ENCODE data around the gene IQGAP2.

Gene IQGAP2

GRCh38 chr5:76422742-76423141 is 19.7 kb downstream of the IQGAP2 start:
- 92% methylated on average over 2 of the region's 3 CpGs for WGBS
- H3K79me1 ChIP-seq (replicated peaks; ENCODE audit: low read length, poor library complexity, severe bottlenecking): no peaks in the 10 kb centered on the region
- H2BK120ac ChIP-seq (ENCODE audit: low read depth, low read length): no peak overlapping the region
- no peaks in the 10 kb centered on the region for H3K9me3 ChIP-seq (ENCODE audit: control insufficient read depth, low read length)
- no peak overlapping the region for H4K8ac ChIP-seq (ENCODE audit: low read length)
- no peak overlapping the region for H3K9ac ChIP-seq (ENCODE audit: low read length)
- no peak overlapping the region for H3K4me2 ChIP-seq (ENCODE audit: low read length, poor library complexity, severe bottlenecking)
- H3K23ac ChIP-seq (ENCODE audit: low read length in 2 of 2): no peak overlapping the region
- H3K14ac ChIP-seq (ENCODE audit: low read length in 2 of 2): no peak overlapping the region
- H2AK5ac ChIP-seq (ENCODE audit: low read length, severe bottlenecking): no peak overlapping the region
- H2BK5ac ChIP-seq (ENCODE audit: low read depth, low read length, poor library complexity, severe bottlenecking): no peak overlapping the region
- no peak overlapping the region for H3K27ac ChIP-seq (ENCODE audit: low read length, poor library complexity, severe bottlenecking)
- no peak overlapping the region for H3K18ac ChIP-seq (ENCODE audit: low read depth in 1 of 2, low read length in 2 of 2)
- H3K27me3 ChIP-seq (ENCODE audit: control insufficient read depth in 1 of 2, insufficient read depth in 1 of 2, low read length in 2 of 2): peaks cover 22 to 25% of the 10 kb centered on the region in 2 experiments
- no peak overlapping the region for H4K91ac ChIP-seq (ENCODE audit: low read length)
- no peak overlapping the region for H3K4ac ChIP-seq (ENCODE audit: low read depth in 1 of 2, low read length in 2 of 2)
- no peaks in the 10 kb centered on the region for H3K4me1 ChIP-seq (ENCODE audit: control insufficient read depth, insufficient read depth, low read depth, low read length)
- no peak overlapping the region for H2BK12ac ChIP-seq (ENCODE audit: low read length in 2 of 2)
- H3K36me3 ChIP-seq (ENCODE audit: control insufficient read depth in 1 of 2, insufficient read depth in 2 of 2, low read depth in 1 of 2, low read length in 2 of 2): no peaks in the 10 kb centered on the region
- H2BK15ac ChIP-seq (ENCODE audit: low read depth, poor library complexity, severe bottlenecking): no peak overlapping the region
- no peak overlapping the region for H2AFZ ChIP-seq (ENCODE audit: low read depth, low read length)
- no peak overlapping the region for H3K4me3 ChIP-seq (ENCODE audit: insufficient read depth in 1 of 2, low read depth in 1 of 2, low read length in 2 of 2)
- DNase-seq: no peak

DNA sequence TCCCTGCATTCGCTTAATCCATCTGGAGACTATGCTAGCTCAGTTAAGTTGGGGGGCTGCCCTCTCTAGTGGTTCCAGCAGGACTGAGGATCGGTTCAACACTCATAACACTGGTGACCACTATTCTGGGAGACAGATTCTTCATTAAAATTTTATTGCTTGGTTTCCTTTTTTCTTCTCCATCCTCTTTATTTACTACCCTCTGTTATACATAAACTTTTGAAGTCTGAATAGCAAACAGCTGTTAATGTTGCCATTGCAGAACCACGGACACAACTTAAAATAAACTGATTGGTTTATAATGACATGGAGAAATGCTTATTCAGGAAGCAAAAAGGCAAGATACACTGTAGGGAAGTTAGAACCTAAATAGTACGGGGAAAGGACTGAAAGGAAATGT is 22.1 kb downstream of the IQGAP2 start:
- no peak overlapping the region for H2BK12ac ChIP-seq (ENCODE audit: low read length in 2 of 2)
- no peaks in the 10 kb centered on the region for H3K9me3 ChIP-seq (ENCODE audit: control insufficient read depth, low read length)
- H3K4ac ChIP-seq (ENCODE audit: low read depth in 1 of 2, low read length in 2 of 2): no peak overlapping the region
- no peak overlapping the region for H3K14ac ChIP-seq (ENCODE audit: low read length in 2 of 2)
- H3K18ac ChIP-seq (ENCODE audit: low read depth in 1 of 2, low read length in 2 of 2): no peak overlapping the region
- H3K4me1 ChIP-seq (ENCODE audit: control insufficient read depth, insufficient read depth, low read depth, low read length): no peaks in the 10 kb centered on the region
- 57% methylated on average over 4 of the region's 4 CpGs for WGBS
- H2AFZ ChIP-seq (ENCODE audit: low read depth, low read length): no peak overlapping the region
- H2BK5ac ChIP-seq (ENCODE audit: low read depth, low read length, poor library complexity, severe bottlenecking): no peak overlapping the region
- no peak overlapping the region for H3K4me3 ChIP-seq (ENCODE audit: insufficient read depth in 1 of 2, low read depth in 1 of 2, low read length in 2 of 2)
- DNase-seq: no peak
- no peaks in the 10 kb centered on the region for H3K79me1 ChIP-seq (replicated peaks; ENCODE audit: low read length, poor library complexity, severe bottlenecking)
- H3K9ac ChIP-seq (ENCODE audit: low read length): no peak overlapping the region
- no peak overlapping the region for H4K91ac ChIP-seq (ENCODE audit: low read length)
- H3K27ac ChIP-seq (ENCODE audit: low read length, poor library complexity, severe bottlenecking): no peak overlapping the region
- H3K23ac ChIP-seq (ENCODE audit: low read length in 2 of 2): no peak overlapping the region
- H3K4me2 ChIP-seq (ENCODE audit: low read length, poor library complexity, severe bottlenecking): no peak overlapping the region
- no peak overlapping the region for H2AK5ac ChIP-seq (ENCODE audit: low read length, severe bottlenecking)
- H2BK15ac ChIP-seq (ENCODE audit: low read depth, poor library complexity, severe bottlenecking): no peak overlapping the region
- no peaks in the 10 kb centered on the region for H3K36me3 ChIP-seq (ENCODE audit: control insufficient read depth in 1 of 2, insufficient read depth in 2 of 2, low read depth in 1 of 2, low read length in 2 of 2)
- peaks cover 26 to 28% of the 10 kb centered on the region in 2 experiments for H3K27me3 ChIP-seq (ENCODE audit: control insufficient read depth in 1 of 2, insufficient read depth in 1 of 2, low read length in 2 of 2)
- H2BK120ac ChIP-seq (ENCODE audit: low read depth, low read length): no peak overlapping the region
- no peak overlapping the region for H4K8ac ChIP-seq (ENCODE audit: low read length)

DNA sequence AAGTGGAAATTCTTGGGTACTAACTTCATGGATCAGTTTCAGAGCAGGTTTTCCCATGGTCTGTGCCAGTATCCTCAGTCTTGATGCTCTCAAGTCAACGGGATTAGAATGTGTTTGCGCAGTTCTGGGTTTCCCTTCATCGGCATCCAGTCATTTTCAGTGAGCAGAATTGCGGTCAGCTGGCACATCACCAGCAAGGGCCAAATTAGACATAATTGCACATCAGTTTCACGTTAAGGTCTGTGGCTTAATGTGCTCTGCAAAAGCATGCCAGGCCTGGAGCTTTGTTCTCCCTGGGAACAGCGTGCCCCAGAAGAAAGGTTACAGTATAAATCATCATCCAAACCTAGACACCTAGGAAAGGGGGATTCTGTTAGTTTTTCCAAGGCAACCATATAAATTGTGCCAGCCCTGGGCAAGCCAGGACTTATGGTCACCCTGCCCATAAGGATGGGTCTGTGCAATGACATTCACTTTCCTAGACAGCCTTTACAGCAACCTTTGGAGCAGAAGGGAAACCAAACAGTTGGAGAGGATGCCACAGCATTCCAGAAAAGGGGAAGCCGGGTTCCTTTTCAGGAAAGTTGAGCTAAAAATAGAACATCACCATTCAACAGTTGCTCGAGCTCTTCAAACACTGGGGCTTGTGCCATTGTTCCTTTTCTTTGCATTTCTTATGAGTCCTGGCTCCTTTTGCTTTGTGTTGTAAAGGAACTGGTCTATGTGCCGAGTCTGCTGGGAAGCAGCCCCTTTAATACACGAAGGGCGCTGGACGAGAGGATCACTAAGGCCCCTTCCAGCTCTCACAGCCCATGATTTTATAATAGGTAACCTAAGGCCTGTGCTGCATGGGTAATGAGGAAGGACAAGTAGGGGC is 23.1 kb downstream of the IQGAP2 start:
- 72% methylated on average over 12 of the region's 12 CpGs for WGBS
- Histone ChIP-seq H3K27ac (ENCODE audit: low read length, poor library complexity, severe bottlenecking) (no peak overlapping the region), H3K4me3 (ENCODE audit: insufficient read depth in 1 of 2, low read depth in 1 of 2, low read length in 2 of 2) (no peak overlapping the region), H3K27me3 (ENCODE audit: control insufficient read depth in 1 of 2, insufficient read depth in 1 of 2, low read length in 2 of 2) (peaks cover 28 to 30% of the 10 kb centered on the region in 2 experiments), H3K4me2 (ENCODE audit: low read length, poor library complexity, severe bottlenecking) (no peak overlapping the region), H3K18ac (ENCODE audit: low read depth in 1 of 2, low read length in 2 of 2) (no peak overlapping the region), H3K9ac (ENCODE audit: low read length) (no peak overlapping the region), H2BK15ac (ENCODE audit: low read depth, poor library complexity, severe bottlenecking) (no peak overlapping the region), H3K36me3 (ENCODE audit: control insufficient read depth in 1 of 2, insufficient read depth in 2 of 2, low read depth in 1 of 2, low read length in 2 of 2) (no peaks in the 10 kb centered on the region), H3K4ac (ENCODE audit: low read depth in 1 of 2, low read length in 2 of 2) (no peak overlapping the region), H3K4me1 (ENCODE audit: control insufficient read depth, insufficient read depth, low read depth, low read length) (no peaks in the 10 kb centered on the region), H3K9me3 (ENCODE audit: control insufficient read depth, low read length) (no peaks in the 10 kb centered on the region), H4K91ac (ENCODE audit: low read length) (no peak overlapping the region), H3K23ac (ENCODE audit: low read length in 2 of 2) (no peak overlapping the region), H2BK5ac (ENCODE audit: low read depth, low read length, poor library complexity, severe bottlenecking) (no peak overlapping the region), H3K14ac (ENCODE audit: low read length in 2 of 2) (no peak overlapping the region), H3K79me1 (replicated peaks; ENCODE audit: low read length, poor library complexity, severe bottlenecking) (no peaks in the 10 kb centered on the region), H2BK12ac (ENCODE audit: low read length in 2 of 2) (no peak overlapping the region), H4K8ac (ENCODE audit: low read length) (no peak overlapping the region), H2AFZ (ENCODE audit: low read depth, low read length) (no peak overlapping the region), H2BK120ac (ENCODE audit: low read depth, low read length) (no peak overlapping the region), H2AK5ac (ENCODE audit: low read length, severe bottlenecking) (no peak overlapping the region)
- no peak for DNase-seq

GRCh38 chr5:76427206-76428140 is 24.4 kb downstream of the IQGAP2 start:
- no peak overlapping the region for H4K8ac ChIP-seq (ENCODE audit: low read length)
- no peak overlapping the region for H2AFZ ChIP-seq (ENCODE audit: low read depth, low read length)
- no peaks in the 10 kb centered on the region for H3K79me1 ChIP-seq (replicated peaks; ENCODE audit: low read length, poor library complexity, severe bottlenecking)
- H3K4me2 ChIP-seq (ENCODE audit: low read length, poor library complexity, severe bottlenecking): no peak overlapping the region
- DNase-seq: no peak
- H3K14ac ChIP-seq (ENCODE audit: low read length in 2 of 2): peak overlapping the region in 1 of 2 experiments; percentile 6
- H3K9ac ChIP-seq (ENCODE audit: low read length): no peak overlapping the region
- H3K4me3 ChIP-seq (ENCODE audit: insufficient read depth in 1 of 2, low read depth in 1 of 2, low read length in 2 of 2): no peak overlapping the region
- no peak overlapping the region for H2AK5ac ChIP-seq (ENCODE audit: low read length, severe bottlenecking)
- H2BK12ac ChIP-seq (ENCODE audit: low read length in 2 of 2): no peak overlapping the region
- peaks cover 27 to 30% of the 10 kb centered on the region in 2 experiments for H3K27me3 ChIP-seq (ENCODE audit: control insufficient read depth in 1 of 2, insufficient read depth in 1 of 2, low read length in 2 of 2)
- no peak overlapping the region for H4K91ac ChIP-seq (ENCODE audit: low read length)
- WGBS: 81% methylated on average over 13 of the region's 14 CpGs
- no peak overlapping the region for H3K27ac ChIP-seq (ENCODE audit: low read length, poor library complexity, severe bottlenecking)
- H3K4me1 ChIP-seq (ENCODE audit: control insufficient read depth, insufficient read depth, low read depth, low read length): no peaks in the 10 kb centered on the region
- H2BK5ac ChIP-seq (ENCODE audit: low read depth, low read length, poor library complexity, severe bottlenecking): no peak overlapping the region
- no peaks in the 10 kb centered on the region for H3K36me3 ChIP-seq (ENCODE audit: control insufficient read depth in 1 of 2, insufficient read depth in 2 of 2, low read depth in 1 of 2, low read length in 2 of 2)
- no peak overlapping the region for H2BK120ac ChIP-seq (ENCODE audit: low read depth, low read length)
- no peak overlapping the region for H3K23ac ChIP-seq (ENCODE audit: low read length in 2 of 2)
- no peak overlapping the region for H2BK15ac ChIP-seq (ENCODE audit: low read depth, poor library complexity, severe bottlenecking)
- no peak overlapping the region for H3K4ac ChIP-seq (ENCODE audit: low read depth in 1 of 2, low read length in 2 of 2)
- no peaks in the 10 kb centered on the region for H3K9me3 ChIP-seq (ENCODE audit: control insufficient read depth, low read length)
- no peak overlapping the region for H3K18ac ChIP-seq (ENCODE audit: low read depth in 1 of 2, low read length in 2 of 2)
